Body of pancreas (tissue), 4 donors: Measurements from ENCODE around the gene PTPRM.

Experiments
- CTCF ChIP-seq, 7 experiments: fragments of 450-650 bp in 4 of 7; fragments of 200-600 bp in 3 of 7; sonication (generic) in 3 of 7; IDR thresholded peaks; one replicate each; pipeline ENCODE4 v1.5.1; 2016 to 2019; ENCODE audit warnings: antibody characterized with exemption in 7 of 7
- POLR2A ChIP-seq, 3 donors: fragments of 450-650 bp; IDR thresholded peaks; one replicate each; pipeline ENCODE4 v1.6.1; 2016; ENCODE audit warnings: antibody characterized with exemption in 3 of 3, mild to moderate bottlenecking in 2 of 3

GRCh38 chr18:8416212-8417019 lies 849.3 kb downstream of the PTPRM start:
- TF ChIP-seq CTCF (IDR thresholded peaks at IDR 0.05): no peak
- TF ChIP-seq POLR2A (IDR thresholded peaks at IDR 0.05): no peak
